AML-193 (cell line): ENCODE results near the gene KDM6B.

Experiments
- DNase-seq, 2 experiments: peaks; one replicate each; lab custom pipeline; 2025; lab: John Stamatoyannopoulos, UW

Gene KDM6B

GRCh38 chr17:7820231-7820630, 13.8 kb upstream of the KDM6B start:
- DNase-seq: no peak

GRCh38 chr17:7822126-7822525, 11.9 kb upstream of the KDM6B start:
- DNase-seq: no peak

DNA sequence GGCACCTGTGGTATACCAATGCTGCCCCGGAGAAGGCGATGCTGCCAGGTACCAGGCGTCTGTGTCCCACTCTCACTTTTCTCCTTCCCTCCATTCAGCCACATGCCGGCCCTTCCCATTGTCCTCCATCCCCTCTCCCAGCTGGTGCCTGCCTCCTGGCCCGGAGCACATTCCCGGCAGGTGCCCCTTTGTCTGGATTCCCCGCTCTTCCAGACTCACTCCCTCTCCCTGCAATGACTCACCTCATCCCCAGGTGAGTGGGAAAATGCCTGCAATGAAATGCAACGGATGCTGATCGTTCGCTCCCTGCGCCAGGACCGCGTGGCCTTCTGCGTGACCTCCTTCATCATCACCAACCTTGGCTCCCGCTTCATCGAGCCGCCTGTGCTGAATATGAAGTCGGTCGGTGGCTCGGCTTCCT, 10.4 kb upstream of the KDM6B start:
- DNase-seq: no peak

DNA sequence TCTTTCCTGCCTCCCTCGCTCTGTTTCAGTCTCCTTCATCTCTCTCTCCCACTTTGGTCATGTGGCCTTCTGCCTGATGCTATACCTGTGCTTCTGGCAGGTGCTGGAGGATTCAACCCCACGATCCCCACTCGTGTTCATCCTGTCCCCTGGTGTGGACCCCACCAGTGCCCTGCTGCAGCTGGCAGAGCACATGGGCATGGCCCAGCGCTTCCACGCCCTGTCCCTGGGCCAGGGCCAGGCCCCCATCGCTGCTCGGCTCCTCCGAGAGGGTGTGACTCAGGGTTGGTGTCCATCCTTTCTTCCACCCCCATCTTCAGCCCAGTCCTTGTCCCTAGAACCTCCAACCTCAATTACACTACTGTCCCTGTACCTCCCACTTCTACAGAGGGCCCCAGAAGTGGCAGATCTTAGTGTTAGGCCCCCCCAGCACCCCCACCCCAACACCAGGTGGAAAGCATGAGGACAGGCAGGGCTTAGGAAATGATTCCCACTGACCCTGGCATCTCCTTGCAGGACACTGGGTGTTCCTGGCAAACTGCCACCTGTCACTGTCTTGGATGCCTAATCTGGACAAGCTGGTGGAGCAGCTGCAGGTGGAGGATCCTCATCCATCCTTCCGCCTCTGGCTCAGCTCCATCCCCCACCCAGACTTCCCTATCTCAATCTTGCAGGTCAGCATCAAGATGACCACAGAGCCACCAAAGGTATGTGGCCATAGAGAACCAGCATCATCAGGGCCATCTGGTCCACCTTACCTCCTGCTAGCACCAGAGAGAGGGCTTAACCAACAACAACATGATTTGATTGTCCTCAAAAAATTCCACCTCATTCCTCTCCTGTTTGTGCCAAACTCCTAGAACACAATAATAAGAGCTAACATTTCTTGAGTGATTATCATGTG, 9.7 kb upstream of the KDM6B start:
- DNase-seq: no peak

DNA sequence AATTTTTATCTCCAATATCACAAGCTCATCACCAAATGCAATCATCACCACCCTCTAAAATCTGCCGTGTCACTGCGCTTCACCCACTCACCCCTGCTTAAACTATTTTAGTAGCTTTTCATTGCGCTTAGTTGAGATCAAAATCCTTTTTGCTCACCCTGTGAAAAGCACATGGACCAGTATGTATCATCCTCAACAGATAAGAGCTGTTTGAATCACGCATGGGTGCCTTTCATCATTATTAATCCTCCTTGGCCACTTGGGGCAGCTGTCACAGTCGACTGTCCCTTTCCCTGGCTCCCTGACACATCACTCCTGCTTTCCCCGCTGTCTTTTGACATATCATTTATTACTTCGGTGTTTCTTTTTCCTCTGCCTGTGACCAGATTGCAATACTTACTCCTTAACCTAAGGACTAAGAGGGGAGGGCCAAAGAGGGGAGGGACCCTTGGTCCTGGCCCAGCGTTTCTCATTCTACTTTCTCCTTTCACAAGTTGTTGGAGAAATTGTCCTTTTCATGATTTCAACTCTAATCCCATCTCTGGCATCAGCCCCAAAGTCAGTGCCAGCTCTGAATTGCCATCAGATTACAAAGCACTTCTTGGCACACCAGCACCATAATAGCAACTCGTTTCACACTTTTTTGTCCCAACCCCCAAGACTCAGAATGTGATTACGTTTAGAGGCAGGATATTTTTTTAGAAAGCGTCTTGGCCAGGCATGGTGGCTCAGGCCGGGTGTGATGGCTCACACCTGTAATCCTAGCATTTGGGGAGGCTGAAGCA, 8.6 kb upstream of the KDM6B start:
- no peak for DNase-seq

- no peak for DNase-seq
Measured at GRCh38 chr17:7830616-7831015, 3.4 kb upstream of the KDM6B start.

DNA sequence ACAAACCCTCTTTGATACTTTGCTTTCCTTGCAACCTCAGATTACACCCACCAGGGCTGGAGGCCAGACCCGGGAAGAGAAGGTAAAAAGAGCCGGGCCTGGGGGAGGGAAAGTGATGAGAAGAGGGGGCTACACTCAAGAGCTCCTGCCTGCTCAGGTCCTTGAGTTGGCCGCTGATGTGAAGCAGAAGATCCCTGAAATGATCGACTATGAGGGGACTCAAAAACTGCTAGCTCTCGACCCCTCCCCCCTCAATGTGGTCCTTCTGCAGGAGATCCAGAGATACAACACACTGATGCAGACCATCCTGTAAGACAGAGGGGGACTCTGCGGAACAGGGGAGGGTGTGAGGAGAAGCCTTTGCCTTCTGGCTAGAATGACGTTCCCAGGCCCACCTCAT, 2.8 kb upstream of the KDM6B start:
- no peak for DNase-seq

DNA sequence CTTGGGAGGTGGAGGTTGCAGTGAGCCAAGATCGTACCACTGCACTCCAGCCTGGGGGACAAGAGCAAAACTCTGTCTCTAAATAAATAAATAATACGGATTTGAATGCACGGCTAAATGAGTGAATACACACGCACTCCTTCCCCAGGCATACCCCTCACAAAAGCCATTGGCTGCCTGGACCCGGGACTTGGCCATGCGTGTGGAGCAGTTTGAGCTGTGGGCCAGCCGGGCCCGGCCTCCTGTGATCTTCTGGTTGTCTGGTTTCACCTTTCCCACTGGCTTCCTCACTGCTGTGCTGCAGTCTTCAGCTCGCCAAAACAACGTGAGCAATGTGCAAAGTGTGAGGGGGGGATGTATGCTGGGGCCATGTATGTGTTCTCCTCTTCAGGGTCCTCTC, 1.6 kb upstream of the KDM6B start:
- DNase-seq: no peak

GRCh38 chr17:7833011-7833794, 814 bp upstream of the KDM6B start:
- DNase-seq: no peak

- no peak for DNase-seq
Measured at GRCh38 chr17:7834542-7834956, 532 bp downstream of the KDM6B start.

DNA sequence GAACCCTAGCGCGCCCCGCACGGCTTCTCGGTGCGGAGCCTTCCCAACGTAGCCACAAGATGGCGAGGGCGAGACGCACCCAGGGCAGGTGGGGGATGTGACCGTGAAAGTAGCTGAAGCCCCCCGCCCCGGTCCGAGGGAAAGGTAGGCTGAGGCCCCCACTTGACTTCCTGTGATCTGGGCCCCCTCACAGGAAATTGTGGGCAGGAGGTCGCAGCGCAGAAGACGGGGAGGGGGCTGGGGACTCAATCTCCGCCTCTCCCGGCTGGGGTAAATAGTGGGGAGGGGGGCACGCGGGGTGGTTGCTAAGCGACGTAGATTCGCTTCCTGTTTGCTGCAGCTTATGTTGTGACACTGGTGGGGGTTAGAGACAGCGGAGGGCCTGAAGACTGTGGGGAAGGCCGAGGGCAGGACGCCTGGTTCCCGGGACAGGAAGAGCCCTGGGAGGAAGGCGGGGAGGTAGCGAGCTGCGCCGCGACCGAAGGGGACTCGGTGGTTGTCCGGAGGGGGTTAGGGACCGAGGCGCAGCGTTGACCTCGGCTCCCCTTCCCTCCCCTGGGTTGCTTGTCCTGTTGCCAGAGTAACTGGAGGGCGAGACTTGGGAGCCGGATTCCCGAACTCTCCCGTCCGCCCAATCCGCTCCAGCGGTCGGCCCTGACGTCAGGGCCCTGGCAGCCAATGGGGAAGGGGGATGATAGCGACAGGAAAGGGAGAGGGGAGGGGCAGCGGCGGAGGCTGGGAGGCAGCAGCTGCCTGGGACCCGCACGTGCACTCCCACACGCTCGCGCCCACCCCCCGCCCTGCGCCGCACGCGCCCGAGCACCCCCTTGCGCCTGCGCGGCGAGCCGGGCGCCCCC, 1.2 kb downstream of the KDM6B start:
- peak; percentile 61 to 65 for DNase-seq

GRCh38 chr17:7835814-7836595, 2.0 kb downstream of the KDM6B start:
- DNase-seq: no peak

GRCh38 chr17:7836596-7837407, 2.8 kb downstream of the KDM6B start:
- peak; percentile 42 to 48 for DNase-seq

DNA sequence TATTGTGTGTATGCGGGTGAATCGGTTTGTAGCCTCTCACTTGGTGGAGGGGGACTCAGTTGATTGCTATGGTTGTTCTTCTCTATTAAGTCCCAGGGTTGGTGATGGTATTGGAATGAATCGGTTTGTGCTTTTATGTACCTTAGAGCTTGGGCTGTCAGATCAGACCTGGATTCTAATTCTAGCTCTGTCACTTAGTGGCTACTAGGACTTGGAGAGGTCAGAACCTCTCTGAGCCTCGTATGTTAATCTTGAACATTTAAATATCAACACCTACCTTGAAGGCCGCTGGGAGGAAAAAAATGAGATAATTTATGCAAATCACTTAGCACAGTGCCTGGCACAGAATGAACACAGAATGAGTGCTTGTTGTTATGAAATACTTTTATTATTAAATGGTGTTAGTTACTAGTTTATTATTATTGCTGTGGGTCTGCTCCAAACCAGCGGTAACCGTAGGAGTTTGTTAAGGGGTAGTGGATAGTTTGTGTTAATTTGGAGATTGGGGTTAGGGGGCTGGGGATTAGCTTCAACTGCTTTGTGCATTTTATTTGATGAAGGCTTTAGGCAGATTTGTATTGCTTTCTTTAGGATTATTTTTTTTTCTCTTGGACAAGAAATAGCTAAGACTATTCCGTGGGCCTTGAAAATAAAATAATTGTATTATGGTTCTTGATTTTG, 3.5 kb downstream of the KDM6B start:
- DNase-seq: no peak

GRCh38 chr17:7838090-7839075, 4.4 kb downstream of the KDM6B start:
- peak; percentile 50 to 61 for DNase-seq

- DNase-seq: peak; percentile 61 to 63
Measured at GRCh38 chr17:7839190-7839875, 5.3 kb downstream of the KDM6B start.

DNA sequence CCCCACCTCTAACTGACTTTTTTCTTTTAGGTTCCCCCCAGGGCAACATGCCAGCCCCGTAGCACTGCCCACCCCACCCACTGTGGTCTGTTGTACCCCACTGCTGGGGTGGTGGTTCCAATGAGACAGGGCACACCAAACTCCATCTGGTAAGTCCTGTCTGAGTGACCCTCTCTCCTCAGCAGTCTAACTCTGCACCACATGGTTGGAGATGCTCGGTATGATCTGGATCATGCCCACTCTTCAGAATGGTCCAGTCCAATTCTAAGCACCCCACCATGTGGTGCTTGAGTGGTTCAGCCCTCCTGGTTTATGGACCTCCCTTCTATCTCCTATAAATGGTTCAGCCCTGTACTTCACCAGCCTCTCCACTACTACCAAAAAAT, 5.9 kb downstream of the KDM6B start:
- no peak for DNase-seq
